ENCODE data around the gene PWP2.
"Not testable (repeated sequence)": the region's sequence is repeated elsewhere in the genome, so short reads cannot be mapped to it uniquely, and the experiment has no call there.

DNA sequence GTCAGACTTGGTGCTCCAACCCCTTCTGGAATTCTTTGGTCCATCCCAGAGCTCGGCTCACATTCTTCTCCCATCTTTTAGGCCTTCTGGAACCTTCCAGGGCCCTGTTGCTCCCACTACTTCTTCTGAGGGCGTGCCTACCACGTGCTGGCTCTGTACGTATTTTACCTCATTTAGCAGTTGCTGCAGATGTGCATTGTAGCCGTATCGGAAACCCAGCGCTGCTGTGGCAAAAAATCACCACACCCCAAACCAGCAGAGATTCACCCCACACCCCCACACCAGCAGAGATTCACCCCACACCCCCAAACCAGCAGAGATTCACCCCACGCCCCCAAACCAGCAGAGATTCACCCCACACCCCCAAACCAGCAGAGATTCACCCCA is 48.8 kb downstream of the PWP2 start:
- TF ChIP-seq CTCF, POLR2A (IDR thresholded peaks at IDR 0.05): not testable (repeated sequence)
